Measurements from ENCODE around the gene CUL4B. TPM values are rescaled to one million over a fixed set of nuclear protein-coding genes. Genes with fewer than 3 reads are reported as not detected.
"Not testable (repeated sequence)": the region's sequence is repeated elsewhere in the genome, so short reads cannot be mapped to it uniquely, and the experiment has no call there.

CUL4B gene
- total and polyA plus RNA-seq, 10 of the 15 experiments (the other 5 are each of a cell fraction or from before 2014, with no cell fraction given): 11.0 to 37.3 (median 24.4) TPM

DNA sequence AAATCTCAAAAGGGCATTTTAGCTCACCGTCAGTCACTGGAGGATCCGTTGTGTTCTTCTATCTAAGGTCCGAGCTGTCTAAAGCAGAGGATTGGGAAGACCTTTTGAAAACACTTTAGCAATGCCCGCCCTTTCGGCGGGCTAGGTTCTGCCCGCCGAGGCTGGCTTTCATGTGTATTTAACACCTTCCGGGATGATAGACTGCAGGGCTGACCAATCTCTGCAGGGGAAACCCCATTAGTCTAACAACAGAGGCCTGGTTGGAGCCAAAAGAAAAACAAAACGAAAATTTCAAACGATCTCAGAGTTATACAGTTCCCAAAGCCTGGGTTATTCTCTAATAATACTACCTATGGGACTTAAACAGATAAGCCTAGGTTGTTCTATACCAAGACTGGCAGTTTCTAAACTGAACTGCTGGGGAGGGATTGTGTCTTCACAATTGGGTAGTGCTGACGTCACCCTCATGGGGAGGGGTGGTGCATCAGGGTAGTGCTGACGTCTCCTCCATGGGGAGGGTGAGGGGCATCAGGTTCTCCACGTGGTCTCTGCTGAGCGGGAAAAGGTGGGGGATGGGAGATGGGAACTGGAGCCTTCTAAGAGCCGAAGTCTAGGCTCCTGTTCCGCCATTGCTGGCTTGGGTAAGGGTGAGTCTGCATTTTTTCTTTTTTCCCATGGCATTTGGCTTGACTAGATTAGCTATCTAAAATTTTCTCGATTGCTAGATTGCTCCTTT lies 14.8 kb upstream of the CUL4B start:
- H2AFZ ChIP-seq (ENCODE audit: control insufficient read depth, low read depth, low read length): no peak overlapping the region
- intact Hi-C loops (cut with micrococcal nuclease; ENCODE audit: unreplicated experiment): no loop called here
- FAIRE-seq: no peak
- no peak overlapping the region for H3K9ac ChIP-seq (ENCODE audit: control insufficient read depth, insufficient read depth, low read length)
- no peaks in the 10 kb centered on the region for H3K36me3 ChIP-seq (ENCODE audit: control insufficient read depth in 2 of 2, insufficient read depth in 2 of 2, low read length in 1 of 2)
- WGBS (ENCODE audit: insufficient coverage, insufficient replicate concordance, low lambda C conversion rate, missing lambda C conversion rate): 43% methylated on average over 18 of the region's 18 CpGs
- POLR2A ChIA-PET: interaction anchor here (0.6 kb wide), 1 partner anchor 214 kb away, joined by 7 read pairs; no protein-coding TSS in a partner anchor
- no peaks in the 10 kb centered on the region for H3K4me1 ChIP-seq (ENCODE audit: control insufficient read depth, insufficient read depth, low read length)
- no peak overlapping the region for H3K27ac ChIP-seq (ENCODE audit: control insufficient read depth, insufficient read depth)
- no peaks in the 10 kb centered on the region for H3K9me3 ChIP-seq (replicated peaks; ENCODE audit: control insufficient read depth, insufficient read depth, low read length)
- TF ChIP-seq, protein P1, sequence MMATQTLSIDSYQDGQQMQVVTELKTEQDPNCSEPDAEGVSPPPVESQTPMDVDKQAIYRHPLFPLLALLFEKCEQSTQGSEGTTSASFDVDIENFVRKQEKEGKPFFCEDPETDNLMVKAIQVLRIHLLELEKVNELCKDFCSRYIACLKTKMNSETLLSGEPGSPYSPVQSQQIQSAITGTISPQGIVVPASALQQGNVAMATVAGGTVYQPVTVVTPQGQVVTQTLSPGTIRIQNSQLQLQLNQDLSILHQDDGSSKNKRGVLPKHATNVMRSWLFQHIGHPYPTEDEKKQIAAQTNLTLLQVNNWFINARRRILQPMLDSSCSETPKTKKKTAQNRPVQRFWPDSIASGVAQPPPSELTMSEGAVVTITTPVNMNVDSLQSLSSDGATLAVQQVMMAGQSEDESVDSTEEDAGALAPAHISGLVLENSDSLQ (IDR thresholded peaks at IDR 0.05): 0 out of 2 replicates have a peak, but pooled peaks have one; percentile 9
- no peak for TF ChIP-seq SMARCA5 (IDR thresholded peaks at IDR 0.05)
- BruUV-seq (replicated peaks): no TSS peak
- H3K4me2 ChIP-seq (ENCODE audit: control insufficient read depth, insufficient read depth): no peak overlapping the region
- SMC1A ChIA-PET (ENCODE audit: uncharacterized antibody, unreplicated experiment): no interaction called here
- CTCF ChIA-PET: interaction anchor here (0.6 to 0.7 kb wide), 2 partner anchors 9 to 213 kb away, joined by 3 to 4 read pairs; no protein-coding TSS in a partner anchor
- no peaks in the 10 kb centered on the region for H4K20me1 ChIP-seq (ENCODE audit: control insufficient read depth, insufficient read depth)
- no peaks in the 10 kb centered on the region for H3K79me2 ChIP-seq (ENCODE audit: control insufficient read depth, insufficient read depth, low read length)
- in situ Hi-C loops (cut with MboI): no loop called here
- no peak for ATAC-seq
- H3K4me3 ChIP-seq: no peak overlapping the region
- H3K27me3 ChIP-seq (replicated peaks in 1 of 2; ENCODE audit: control insufficient read depth in 2 of 2, insufficient read depth in 2 of 2, low read length in 1 of 2): no peaks in the 10 kb centered on the region
- no peak for DNase-seq (ENCODE audit: low read depth, low spot score)
- RAD21 ChIA-PET (ENCODE audit: unreplicated experiment): no interaction called here

GRCh38 chrX:120573806-120574205 lies 13.0 kb upstream of the CUL4B start:
- H3K9me3 ChIP-seq (replicated peaks; ENCODE audit: control insufficient read depth, insufficient read depth, low read length); H3K9ac ChIP-seq (ENCODE audit: control insufficient read depth, insufficient read depth, low read length); H3K36me3 ChIP-seq (ENCODE audit: control insufficient read depth in 2 of 2, insufficient read depth in 2 of 2, low read length in 1 of 2); H3K4me1 ChIP-seq (ENCODE audit: control insufficient read depth, insufficient read depth, low read length); ATAC-seq; DNase-seq (ENCODE audit: low read depth, low spot score); intact Hi-C loops (cut with micrococcal nuclease; ENCODE audit: unreplicated experiment); BruUV-seq (replicated peaks); CTCF ChIA-PET; FAIRE-seq; POLR2A ChIA-PET; SMC1A ChIA-PET (ENCODE audit: uncharacterized antibody, unreplicated experiment); H3K27me3 ChIP-seq (replicated peaks in 1 of 2; ENCODE audit: control insufficient read depth in 2 of 2, insufficient read depth in 2 of 2, low read length in 1 of 2); H4K20me1 ChIP-seq (ENCODE audit: control insufficient read depth, insufficient read depth); RAD21 ChIA-PET (ENCODE audit: unreplicated experiment); H3K4me3 ChIP-seq; H3K4me2 ChIP-seq (ENCODE audit: control insufficient read depth, insufficient read depth); H3K79me2 ChIP-seq (ENCODE audit: control insufficient read depth, insufficient read depth, low read length); in situ Hi-C loops (cut with MboI); H3K27ac ChIP-seq (ENCODE audit: control insufficient read depth, insufficient read depth); H2AFZ ChIP-seq (ENCODE audit: control insufficient read depth, low read depth, low read length): not testable (repeated sequence)
- 78% methylated on average over 10 of the region's 13 CpGs for WGBS (ENCODE audit: insufficient coverage, insufficient replicate concordance, low lambda C conversion rate, missing lambda C conversion rate)

Data from GM12878 (cell line).